Tibial nerve (tissue), 4 donors: ENCODE results near the gene CHN1.

Experiments used
- EP300 ChIP-seq, 2 donors: sonication (generic); formaldehyde crosslinking; IDR thresholded peaks; one replicate each; pipeline ENCODE4 v1.6.1; 2017; ENCODE audit warnings: antibody characterized with exemption in 2 of 2, mild to moderate bottlenecking in 1 of 2
- POLR2A ChIP-seq, 2 donors: fragments of 450-650 bp; IDR thresholded peaks; one replicate each; pipeline ENCODE4 v1.6.1; 2017; ENCODE audit warnings: antibody characterized with exemption in 2 of 2, mild to moderate bottlenecking in 2 of 2, moderate library complexity in 2 of 2
- TF ChIP-seq, protein P1 (sequence below), 5 experiments: fragments of 200-600 bp in 3 of 5; fragments of 450-650 bp in 2 of 5; sonication (generic) in 3 of 5; IDR thresholded peaks; one replicate each; pipeline ENCODE4 v1.5.1; 2016 to 2019; ENCODE audit warnings: antibody characterized with exemption in 5 of 5, mild to moderate bottlenecking in 3 of 5, moderate library complexity in 2 of 5

DNA sequence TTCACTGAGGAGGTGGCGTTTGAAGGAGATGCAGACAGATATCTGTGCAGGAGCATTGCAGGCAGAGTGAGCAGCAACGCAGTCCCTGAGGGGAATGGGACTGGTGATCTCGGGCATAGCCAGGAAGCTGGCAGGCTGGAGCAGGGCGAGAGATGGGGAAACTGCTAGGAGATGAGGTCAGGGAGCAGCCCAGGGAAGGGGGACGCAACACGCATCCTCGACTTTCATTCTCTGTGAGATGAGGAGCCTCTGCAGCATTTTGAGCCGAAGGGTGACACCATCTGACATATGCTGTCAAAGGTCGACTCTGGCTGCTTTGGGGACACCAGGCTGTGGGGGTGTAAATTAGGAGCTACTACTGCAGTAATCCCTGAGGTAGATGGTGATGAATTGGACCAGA, 236.6 kb downstream of the CHN1 start:
- TF ChIP-seq, protein P1, sequence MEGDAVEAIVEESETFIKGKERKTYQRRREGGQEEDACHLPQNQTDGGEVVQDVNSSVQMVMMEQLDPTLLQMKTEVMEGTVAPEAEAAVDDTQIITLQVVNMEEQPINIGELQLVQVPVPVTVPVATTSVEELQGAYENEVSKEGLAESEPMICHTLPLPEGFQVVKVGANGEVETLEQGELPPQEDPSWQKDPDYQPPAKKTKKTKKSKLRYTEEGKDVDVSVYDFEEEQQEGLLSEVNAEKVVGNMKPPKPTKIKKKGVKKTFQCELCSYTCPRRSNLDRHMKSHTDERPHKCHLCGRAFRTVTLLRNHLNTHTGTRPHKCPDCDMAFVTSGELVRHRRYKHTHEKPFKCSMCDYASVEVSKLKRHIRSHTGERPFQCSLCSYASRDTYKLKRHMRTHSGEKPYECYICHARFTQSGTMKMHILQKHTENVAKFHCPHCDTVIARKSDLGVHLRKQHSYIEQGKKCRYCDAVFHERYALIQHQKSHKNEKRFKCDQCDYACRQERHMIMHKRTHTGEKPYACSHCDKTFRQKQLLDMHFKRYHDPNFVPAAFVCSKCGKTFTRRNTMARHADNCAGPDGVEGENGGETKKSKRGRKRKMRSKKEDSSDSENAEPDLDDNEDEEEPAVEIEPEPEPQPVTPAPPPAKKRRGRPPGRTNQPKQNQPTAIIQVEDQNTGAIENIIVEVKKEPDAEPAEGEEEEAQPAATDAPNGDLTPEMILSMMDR (IDR thresholded peaks at IDR 0.05): no peak
- no peak for TF ChIP-seq EP300 (IDR thresholded peaks at IDR 0.05)
- TF ChIP-seq POLR2A (IDR thresholded peaks at IDR 0.05): no peak
